Measurements from ENCODE around the gene ZNF625.

GRCh38 chr19:12163826-12164225 lies 7.3 kb upstream of the ZNF625 start:
- TF ChIP-seq REST (IDR thresholded peaks at IDR 0.05): no peak
- TF ChIP-seq CTCF (IDR thresholded peaks at IDR 0.05; ENCODE audit: low read depth, low read length, missing input control): no peak
- no peak for TF ChIP-seq RAD21 (IDR thresholded peaks at IDR 0.05)
- TF ChIP-seq EGR1 (IDR thresholded peaks at IDR 0.05; ENCODE audit: low read depth in 2 of 2): no peak
